ENCODE measurements around the gene C19orf53.

GRCh38 chr19:13823901-13824300 lies 49.6 kb downstream of the C19orf53 start:
- no peak for TF ChIP-seq CTCF (IDR thresholded peaks at IDR 0.05)
- no peak for TF ChIP-seq ZFX (IDR thresholded peaks at IDR 0.05; ENCODE audit: borderline replicate concordance)
